Vagina (tissue), 2 donors: Measurements from ENCODE around the gene PLEKHA5.

Experiments
- CTCF ChIP-seq, 3 experiments: fragments of 450-650 bp in 2 of 3; fragments of 200-600 bp in 1 of 3; sonication (generic) in 1 of 3; IDR thresholded peaks; one replicate each; pipeline ENCODE4 v1.5.1; 2017 to 2019; ENCODE audit warnings: antibody characterized with exemption in 3 of 3, mild to moderate bottlenecking in 2 of 3, moderate library complexity in 2 of 3
- POLR2A ChIP-seq, 2 donors: fragments of 450-650 bp; IDR thresholded peaks; one replicate each; pipeline ENCODE4 v1.6.1; 2017; ENCODE audit warnings: antibody characterized with exemption in 2 of 2, mild to moderate bottlenecking in 2 of 2, moderate library complexity in 2 of 2

- TF ChIP-seq POLR2A (IDR thresholded peaks at IDR 0.05) (no peak), CTCF (IDR thresholded peaks at IDR 0.05) (no peak)
These were observed 113.0 kb downstream of the PLEKHA5 start for GRCh38 chr12:19242581-19242980.
